Activated T-cell treated with anti-CD3 and anti-CD28 coated beads, Interleukin-2, amount 50 U/mL, for 72 hours (primary cell): Measurements from ENCODE around the gene TGIF1. TPM values are rescaled to one million over a fixed set of nuclear protein-coding genes. Genes with fewer than 3 reads are reported as not detected.

Source experiments
- ATAC-seq, 2 donors: fragments of 150-1000 bp; cut with Tn5 transposase; replicated peaks in 1 of 2; 2 replicates each; pipeline ENCODE4 v1.10.0; 2021; ENCODE audit warnings: moderate library complexity in 2 of 2, mild to moderate bottlenecking in 1 of 2
- DNase-seq, 2 donors: peaks; one replicate each; pipeline ENCODE4 v3.0.0; 2021 to 2022; ENCODE audit warnings: mixed read lengths in 1 of 2
- H3K27ac Mint-ChIP-seq: one replicate; pipeline ENCODE4 v1.8.0; 2022; ENCODE audit warnings: mild to moderate bottlenecking, moderate library complexity, mixed read lengths
- H3K27me3 Mint-ChIP-seq: one replicate; pipeline ENCODE4 v1.8.0; 2022; ENCODE audit warnings: low read depth, mixed read lengths
- H3K36me3 Mint-ChIP-seq, 2 donors: one replicate each; pipeline ENCODE4 v1.8.0; 2022; ENCODE audit warnings: mixed read lengths in 2 of 2, mild to moderate bottlenecking in 1 of 2; ENCODE audit not compliant: insufficient read depth in 2 of 2
- H3K4me1 Mint-ChIP-seq: one replicate; pipeline ENCODE4 v1.8.0; 2022; ENCODE audit warnings: low read depth, mixed read lengths
- H3K4me3 Mint-ChIP-seq, 2 donors: one replicate each; pipeline ENCODE4 v1.8.0; 2022; ENCODE audit warnings: mild to moderate bottlenecking in 2 of 2, mixed read lengths in 2 of 2, moderate library complexity in 2 of 2
- H3K9me3 Mint-ChIP-seq, 2 donors: one replicate each; pipeline ENCODE4 v1.8.0; 2022; ENCODE audit warnings: mixed read lengths in 2 of 2
- total RNA-seq, 2 donors: library from RNA; stranded (reverse); gene quantifications; one replicate each; pipeline ENCODE4 v1.2.3, GENCODE V29; 2022

The TGIF1 gene
- total RNA-seq, 2 donors from 2014 or later = 60.0 to 70.0 TPM

DNA sequence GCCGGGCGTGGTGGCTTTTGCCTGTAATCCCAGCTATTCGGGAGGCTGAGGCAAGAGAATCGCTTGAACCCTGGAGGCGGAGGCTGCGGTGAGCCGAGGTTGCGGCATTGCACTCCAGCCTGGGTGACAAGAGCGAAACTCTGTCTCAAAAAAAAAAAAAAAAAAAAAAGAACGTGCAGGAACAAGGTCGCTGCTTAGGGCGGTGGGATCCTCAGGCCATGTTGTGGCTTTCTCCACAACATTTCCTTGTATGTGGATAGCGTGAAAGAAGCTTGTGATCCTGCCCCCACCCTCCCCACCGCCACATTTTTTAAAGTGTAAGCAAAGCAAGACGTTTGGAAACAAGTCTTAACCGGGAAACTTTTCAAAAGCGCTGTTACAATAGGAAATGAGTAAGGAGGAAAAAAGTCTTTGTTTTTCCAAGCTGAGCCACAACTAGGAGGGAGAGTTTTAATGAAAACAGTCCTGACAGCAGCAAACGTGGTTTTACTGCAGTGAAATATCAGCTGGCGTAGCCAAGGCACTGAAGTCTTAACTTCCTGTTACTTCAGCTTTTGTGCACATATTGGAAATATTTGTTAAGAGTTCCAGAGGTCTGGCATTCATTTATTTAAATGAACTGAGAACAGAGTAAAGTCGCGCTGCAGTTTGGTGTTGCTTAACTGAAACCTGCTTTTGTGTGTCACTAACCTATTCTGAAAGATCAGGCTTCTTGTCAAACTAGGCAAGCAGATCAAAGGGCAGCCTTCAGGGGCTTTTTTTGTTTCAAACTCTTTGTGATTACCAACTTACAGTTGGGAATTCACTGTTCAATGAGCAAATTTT, 3.8 kb downstream of the TGIF1 start:
- ATAC-seq (peak; percentile 7 to 12), DNase-seq (peak; percentile 33 to 46)
- peaks cover 25 to 29% of the 10 kb centered on the region in 2 donors for H3K36me3 Mint-ChIP-seq
- no peaks in the 10 kb centered on the region for H3K9me3 Mint-ChIP-seq
- H3K27ac Mint-ChIP-seq = peak overlapping the region; percentile 96
- peak overlapping the region; percentile 95 to 100 for H3K4me3 Mint-ChIP-seq
- H3K27me3 Mint-ChIP-seq = no peaks in the 10 kb centered on the region
- peaks cover 66% of the 10 kb centered on the region for H3K4me1 Mint-ChIP-seq

DNA sequence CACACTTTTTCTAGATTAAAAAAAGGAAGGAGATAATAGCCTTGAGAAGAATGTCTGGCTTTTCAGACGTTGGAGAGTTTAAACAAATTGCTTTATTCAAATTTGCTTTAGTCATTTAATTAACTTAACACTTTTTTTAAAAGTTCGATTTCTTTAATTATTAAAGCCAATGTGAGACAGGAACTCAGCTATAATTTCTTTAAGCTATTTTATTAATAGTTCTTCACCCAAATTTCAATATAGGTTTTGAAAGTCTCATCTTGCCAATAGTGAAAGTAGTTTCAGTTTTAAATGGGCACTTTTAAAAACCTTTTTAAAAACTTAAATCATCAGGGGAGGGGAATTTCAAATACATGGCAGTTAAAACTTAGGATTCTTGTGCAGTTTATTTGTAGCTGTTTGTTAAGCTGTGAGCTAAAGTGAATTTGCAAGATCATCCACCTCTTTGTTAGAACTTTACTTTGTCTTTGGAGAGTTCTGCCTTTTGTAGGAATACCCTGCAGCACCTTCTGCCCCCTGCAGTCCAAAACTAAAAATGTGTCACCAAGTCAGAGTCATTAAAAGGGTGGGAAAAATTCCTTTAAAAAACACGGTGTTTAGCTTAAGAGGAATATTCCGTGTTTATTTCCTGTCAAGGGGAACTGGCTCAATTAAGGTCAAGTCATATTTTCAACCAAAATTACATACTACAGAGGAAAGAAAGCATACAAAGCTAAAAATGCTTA, 4.6 kb downstream of the TGIF1 start:
- H3K4me1 Mint-ChIP-seq = peaks cover 70% of the 10 kb centered on the region
- peaks cover 28 to 35% of the 10 kb centered on the region in 2 donors for H3K36me3 Mint-ChIP-seq
- peak overlapping the region; percentile 96 for H3K27ac Mint-ChIP-seq
- peak overlapping the region; percentile 95 to 100 for H3K4me3 Mint-ChIP-seq
- no peaks in the 10 kb centered on the region for H3K9me3 Mint-ChIP-seq
- DNase-seq = peak in 1 of 2 donors; percentile 30
- ATAC-seq = no peak
- H3K27me3 Mint-ChIP-seq = no peaks in the 10 kb centered on the region

DNA sequence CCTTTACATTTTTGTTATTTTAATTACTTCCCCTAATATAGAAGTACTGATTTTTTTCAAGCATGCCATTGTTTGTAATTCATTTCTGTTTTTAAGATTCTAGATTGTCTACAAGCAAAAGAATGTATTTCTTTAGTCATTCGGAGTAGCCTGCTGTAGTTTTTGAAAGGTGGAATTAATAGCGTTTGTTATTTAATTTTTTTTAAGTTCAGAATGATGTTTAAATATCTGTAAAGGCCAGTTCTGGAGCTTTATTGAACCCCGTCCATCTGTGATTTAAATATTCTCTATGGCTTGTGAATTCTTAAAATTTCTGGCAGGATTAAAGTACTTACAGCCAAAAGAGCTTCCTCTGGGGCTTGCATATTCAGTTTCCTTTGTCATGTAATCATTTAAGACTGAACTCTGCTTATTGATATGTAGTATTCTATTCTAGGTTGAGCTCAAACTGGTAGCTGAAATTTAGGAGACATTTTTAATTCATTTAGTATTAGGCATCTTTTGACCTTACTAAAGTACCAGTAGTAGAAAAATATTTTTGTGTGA, 5.2 kb downstream of the TGIF1 start:
- Mint-ChIP-seq H3K4me1 (peaks cover 72% of the 10 kb centered on the region), H3K27me3 (no peaks in the 10 kb centered on the region), H3K4me3 (peak overlapping the region; percentile 95 to 100), H3K9me3 (no peaks in the 10 kb centered on the region), H3K27ac (peak overlapping the region; percentile 96), H3K36me3 (peaks cover 29 to 37% of the 10 kb centered on the region in 2 donors)
- DNase-seq = no peak
- no peak for ATAC-seq

DNA sequence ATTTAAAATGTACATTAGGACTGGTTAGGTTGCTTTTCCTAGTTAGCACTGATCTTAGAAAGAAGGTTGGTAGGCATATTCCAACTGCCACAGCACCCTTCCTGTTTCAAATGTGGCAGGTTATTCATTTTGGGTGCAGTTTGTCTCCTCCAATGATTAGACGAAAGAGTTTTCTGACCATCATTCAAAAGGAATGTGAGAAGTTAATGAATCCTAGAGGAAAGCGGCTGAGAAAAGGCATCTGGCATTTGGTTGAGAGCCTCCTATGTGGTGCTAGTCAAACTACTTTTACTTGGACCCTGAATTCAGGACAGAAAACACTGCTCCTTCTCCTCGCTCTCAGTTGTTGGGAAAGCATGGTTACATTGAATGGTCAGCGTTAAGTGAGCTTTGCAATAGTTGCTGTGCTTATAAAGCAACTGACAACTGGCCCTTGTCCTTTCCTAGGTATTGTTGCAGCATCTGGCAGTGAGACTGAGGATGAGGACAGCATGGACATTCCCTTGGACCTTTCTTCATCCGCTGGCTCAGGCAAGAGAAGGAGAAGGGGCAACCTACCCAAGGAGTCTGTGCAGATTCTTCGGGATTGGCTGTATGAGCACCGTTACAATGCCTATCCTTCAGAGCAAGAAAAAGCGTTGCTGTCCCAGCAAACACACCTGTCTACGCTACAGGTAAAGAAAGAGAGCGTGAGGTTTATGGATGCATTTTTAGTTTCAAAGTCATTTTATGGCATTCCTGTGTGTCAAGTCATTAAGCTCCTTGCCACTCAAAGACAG, 6.1 kb downstream of the TGIF1 start:
- ATAC-seq = no peak
- Mint-ChIP-seq H3K4me1 (peaks cover 72% of the 10 kb centered on the region), H3K9me3 (peaks cover 0 to 2% of the 10 kb centered on the region in 2 donors), H3K27ac (no peak overlapping the region), H3K4me3 (no peak overlapping the region), H3K36me3 (peaks cover 27 to 40% of the 10 kb centered on the region in 2 donors), H3K27me3 (no peaks in the 10 kb centered on the region)
- no peak for DNase-seq

DNA sequence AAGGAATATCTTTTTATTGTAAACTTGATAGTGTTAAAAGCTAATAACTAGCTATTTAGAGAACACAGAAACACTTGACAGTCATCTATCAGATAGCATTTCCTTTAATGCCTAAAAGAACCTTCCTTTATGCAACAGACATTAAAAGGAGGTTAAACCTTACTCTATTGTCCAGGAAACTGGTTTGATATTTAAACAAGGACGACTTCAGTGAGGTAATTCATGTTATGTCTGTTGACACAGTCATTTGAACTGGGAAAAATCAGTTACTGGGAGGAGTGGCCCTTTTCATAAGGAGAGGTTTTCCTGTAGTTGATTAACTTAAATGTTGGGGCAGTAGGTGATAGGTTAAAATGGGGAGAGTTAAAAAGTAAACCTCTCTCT, 6.7 kb downstream of the TGIF1 start:
- peaks cover 0 to 2% of the 10 kb centered on the region in 2 donors for H3K9me3 Mint-ChIP-seq
- peak overlapping the region; percentile 68 for H3K27ac Mint-ChIP-seq
- peaks cover 72% of the 10 kb centered on the region for H3K4me1 Mint-ChIP-seq
- DNase-seq = no peak
- H3K4me3 Mint-ChIP-seq = peak overlapping the region in 1 of 2 donors; percentile 67
- peaks cover 25 to 41% of the 10 kb centered on the region in 2 donors for H3K36me3 Mint-ChIP-seq
- no peaks in the 10 kb centered on the region for H3K27me3 Mint-ChIP-seq
- ATAC-seq = no peak

DNA sequence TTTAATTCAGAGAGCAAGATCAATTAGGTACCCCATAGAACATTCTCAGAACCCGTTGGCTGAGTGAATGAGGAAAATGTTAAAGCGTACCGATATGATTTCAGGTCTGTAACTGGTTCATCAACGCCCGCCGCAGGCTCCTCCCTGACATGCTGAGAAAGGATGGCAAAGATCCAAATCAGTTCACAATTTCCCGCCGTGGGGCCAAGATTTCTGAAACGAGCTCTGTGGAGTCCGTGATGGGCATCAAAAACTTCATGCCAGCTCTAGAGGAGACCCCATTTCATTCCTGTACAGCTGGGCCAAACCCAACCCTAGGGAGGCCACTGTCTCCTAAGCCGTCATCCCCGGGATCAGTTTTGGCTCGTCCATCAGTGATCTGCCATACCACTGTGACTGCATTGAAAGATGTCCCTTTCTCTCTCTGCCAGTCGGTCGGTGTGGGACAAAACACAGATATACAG, 7.3 kb downstream of the TGIF1 start:
- H3K27me3 Mint-ChIP-seq = no peaks in the 10 kb centered on the region
- H3K9me3 Mint-ChIP-seq = peaks cover 0 to 2% of the 10 kb centered on the region in 2 donors
- peak overlapping the region in 1 of 2 donors; percentile 67 for H3K4me3 Mint-ChIP-seq
- peaks cover 72% of the 10 kb centered on the region for H3K4me1 Mint-ChIP-seq
- ATAC-seq (no peak), DNase-seq (no peak)
- H3K27ac Mint-ChIP-seq = peak overlapping the region; percentile 37
- peaks cover 27 to 44% of the 10 kb centered on the region in 2 donors for H3K36me3 Mint-ChIP-seq

DNA sequence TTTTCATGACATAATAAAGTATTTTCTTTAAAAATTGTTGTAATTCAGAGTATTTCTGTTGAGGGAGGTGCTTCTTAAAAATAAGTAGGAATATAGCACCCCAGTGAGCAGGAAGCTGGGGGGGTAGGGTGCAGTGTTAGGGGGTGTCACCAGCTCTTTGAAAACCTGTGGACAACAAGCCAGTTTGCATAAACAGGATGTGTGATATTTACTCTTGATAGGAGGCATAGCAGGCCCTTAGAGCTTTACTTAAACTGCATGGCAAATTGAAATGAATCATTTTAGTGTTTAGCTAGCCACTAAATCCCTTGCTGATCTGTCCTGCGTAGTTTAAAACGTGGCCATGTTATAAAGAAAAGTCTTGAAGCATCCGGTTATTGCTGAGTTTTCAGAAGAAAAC, 8.4 kb downstream of the TGIF1 start:
- DNase-seq (no peak), ATAC-seq (peak in 1 of 2 donors; percentile 31)
- Mint-ChIP-seq H3K4me3 (peak overlapping the region; percentile 44 to 88), H3K27me3 (no peaks in the 10 kb centered on the region), H3K9me3 (peaks cover 0 to 2% of the 10 kb centered on the region in 2 donors), H3K36me3 (peaks cover 19 to 44% of the 10 kb centered on the region in 2 donors), H3K4me1 (peaks cover 62% of the 10 kb centered on the region), H3K27ac (peak overlapping the region; percentile 96)

DNA sequence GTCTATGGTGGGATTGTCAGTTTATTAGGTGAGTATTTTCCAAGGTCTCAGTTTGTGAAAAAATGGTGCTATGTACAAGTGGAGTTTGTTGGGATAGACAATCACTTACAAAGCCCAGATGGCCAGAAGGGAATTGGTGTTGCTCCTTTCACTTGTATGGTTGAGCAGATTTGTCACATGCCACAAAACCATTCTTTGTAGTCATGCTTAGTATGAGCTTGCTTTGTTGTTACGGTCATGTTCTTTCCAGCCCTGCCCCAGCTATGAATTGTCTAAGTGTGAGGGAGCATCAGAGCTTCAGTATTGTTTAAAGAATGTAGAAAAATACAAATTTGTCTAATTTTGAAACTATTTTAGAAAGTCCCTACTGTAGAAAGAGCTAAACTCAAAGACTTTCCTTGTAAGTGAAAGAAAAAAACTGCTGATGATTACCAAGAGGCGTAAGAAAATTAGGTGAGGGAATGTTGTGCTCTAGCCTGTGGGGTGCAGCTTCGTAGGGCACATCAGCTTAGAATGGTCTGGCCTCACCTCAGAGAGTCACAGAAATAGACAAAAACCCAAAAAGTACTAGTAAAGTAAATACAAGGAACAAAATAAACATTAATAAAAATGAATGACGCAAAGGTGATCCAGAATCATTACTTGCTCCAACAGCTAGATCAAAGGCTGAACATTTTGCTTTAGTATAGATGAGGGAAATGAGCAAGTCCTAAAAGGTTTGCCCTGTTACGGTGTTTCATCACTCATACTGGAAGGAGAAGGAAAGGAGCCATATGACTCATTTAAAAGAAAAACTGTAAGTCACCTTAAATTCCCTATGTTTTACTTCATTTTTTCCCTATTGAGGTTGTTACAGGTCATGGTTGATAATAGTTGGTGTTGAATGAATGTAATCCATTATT, 9.2 kb downstream of the TGIF1 start:
- peak; percentile 79 to 86 for ATAC-seq
- Mint-ChIP-seq H3K36me3 (peaks cover 19 to 44% of the 10 kb centered on the region in 2 donors), H3K4me1 (peaks cover 53% of the 10 kb centered on the region)

DNA sequence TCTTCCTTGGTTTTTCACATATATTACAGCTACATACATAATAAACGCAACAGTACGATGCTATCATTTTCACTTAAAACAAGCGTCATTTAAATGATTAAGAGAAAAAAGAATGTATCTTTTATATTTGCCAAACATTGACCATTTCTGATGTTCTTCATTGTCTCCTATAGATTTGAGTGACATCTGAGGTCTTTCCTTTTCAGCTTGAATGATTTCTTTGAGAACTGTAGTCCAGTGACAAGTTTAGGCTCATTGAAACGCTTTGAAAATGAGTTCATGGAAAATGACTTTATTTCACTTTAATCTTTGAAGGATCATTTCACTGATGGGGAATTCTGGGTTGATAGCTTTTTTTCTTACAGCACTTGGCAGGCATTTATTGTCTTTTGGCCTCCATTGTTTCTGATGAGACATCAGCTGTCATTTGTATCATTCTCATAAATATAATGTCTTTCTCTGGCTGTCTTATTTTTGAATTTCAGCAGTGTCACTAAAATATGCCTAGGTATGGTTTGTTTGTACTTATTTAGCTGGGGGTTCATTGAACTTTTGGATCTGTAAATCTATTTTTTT, 10.9 kb downstream of the TGIF1 start:
- Mint-ChIP-seq H3K4me1 (peaks cover 39% of the 10 kb centered on the region), H3K4me3 (peak overlapping the region in 1 of 2 donors; percentile 31), H3K36me3 (peaks cover 19 to 44% of the 10 kb centered on the region in 2 donors), H3K9me3 (peaks cover 0 to 2% of the 10 kb centered on the region in 2 donors), H3K27ac (peak overlapping the region; percentile 66), H3K27me3 (no peaks in the 10 kb centered on the region)
- DNase-seq (no peak), ATAC-seq (no peak)

More for the DNA sequence above, 9.2 kb downstream of the TGIF1 start:
- Mint-ChIP-seq H3K9me3 (peaks cover 0 to 2% of the 10 kb centered on the region in 2 donors), H3K4me3 (peak overlapping the region; percentile 44 to 88), H3K27me3 (no peaks in the 10 kb centered on the region), H3K27ac (peak overlapping the region; percentile 96)
- DNase-seq = peak in 1 of 2 donors; percentile 33

DNA sequence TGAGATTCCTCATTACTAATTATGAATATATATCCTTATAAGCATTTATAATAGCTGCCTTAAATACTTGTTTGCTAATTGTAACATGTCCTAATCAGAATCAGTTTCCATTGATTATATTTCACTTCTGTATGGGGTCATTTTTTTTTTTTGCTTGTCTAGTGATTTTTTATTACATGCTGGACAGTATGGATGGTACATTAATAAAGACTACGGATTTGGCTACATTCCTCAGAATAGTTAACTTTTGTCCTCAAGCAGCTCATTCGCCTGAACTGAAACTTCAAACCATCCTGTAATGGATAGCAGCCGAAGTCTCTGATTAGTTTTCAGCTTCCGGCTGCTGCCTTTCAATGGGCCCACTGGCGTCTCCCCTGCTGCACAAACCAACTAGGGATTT, 11.7 kb downstream of the TGIF1 start:
- DNase-seq (no peak), ATAC-seq (no peak)
- H3K36me3 Mint-ChIP-seq = peaks cover 17 to 38% of the 10 kb centered on the region in 2 donors
- H3K4me3 Mint-ChIP-seq = no peak overlapping the region
- H3K27me3 Mint-ChIP-seq = no peaks in the 10 kb centered on the region
- peaks cover 40% of the 10 kb centered on the region for H3K4me1 Mint-ChIP-seq
- H3K9me3 Mint-ChIP-seq = peaks cover 0 to 2% of the 10 kb centered on the region in 2 donors
- no peak overlapping the region for H3K27ac Mint-ChIP-seq

DNA sequence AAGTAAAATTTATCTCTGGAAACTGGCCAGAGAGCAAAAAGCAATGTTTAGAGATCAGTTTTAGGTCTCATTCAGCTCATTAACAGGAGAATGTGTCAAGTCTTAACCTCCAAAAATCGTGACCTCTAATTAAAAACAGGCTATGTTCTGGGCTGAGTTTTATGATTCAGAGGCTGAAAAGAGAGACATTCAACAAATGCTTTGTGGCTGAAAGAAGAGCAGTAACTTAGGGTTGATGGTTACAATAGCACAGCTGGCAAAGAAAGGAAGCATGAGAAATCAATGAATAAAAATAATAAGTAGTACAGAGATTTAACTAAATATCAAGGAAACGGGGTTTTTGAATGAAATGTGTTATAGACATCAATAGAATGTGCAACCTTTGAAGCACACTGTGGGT, 13.1 kb downstream of the TGIF1 start:
- Mint-ChIP-seq H3K4me3 (no peak overlapping the region), H3K36me3 (peaks cover 8 to 27% of the 10 kb centered on the region in 2 donors), H3K27me3 (no peaks in the 10 kb centered on the region), H3K27ac (no peak overlapping the region), H3K4me1 (peaks cover 31% of the 10 kb centered on the region), H3K9me3 (peaks cover 0 to 2% of the 10 kb centered on the region in 2 donors)
- ATAC-seq (no peak), DNase-seq (no peak)
